ENCODE results near the gene PRTN3.

The PRTN3 gene

DNA sequence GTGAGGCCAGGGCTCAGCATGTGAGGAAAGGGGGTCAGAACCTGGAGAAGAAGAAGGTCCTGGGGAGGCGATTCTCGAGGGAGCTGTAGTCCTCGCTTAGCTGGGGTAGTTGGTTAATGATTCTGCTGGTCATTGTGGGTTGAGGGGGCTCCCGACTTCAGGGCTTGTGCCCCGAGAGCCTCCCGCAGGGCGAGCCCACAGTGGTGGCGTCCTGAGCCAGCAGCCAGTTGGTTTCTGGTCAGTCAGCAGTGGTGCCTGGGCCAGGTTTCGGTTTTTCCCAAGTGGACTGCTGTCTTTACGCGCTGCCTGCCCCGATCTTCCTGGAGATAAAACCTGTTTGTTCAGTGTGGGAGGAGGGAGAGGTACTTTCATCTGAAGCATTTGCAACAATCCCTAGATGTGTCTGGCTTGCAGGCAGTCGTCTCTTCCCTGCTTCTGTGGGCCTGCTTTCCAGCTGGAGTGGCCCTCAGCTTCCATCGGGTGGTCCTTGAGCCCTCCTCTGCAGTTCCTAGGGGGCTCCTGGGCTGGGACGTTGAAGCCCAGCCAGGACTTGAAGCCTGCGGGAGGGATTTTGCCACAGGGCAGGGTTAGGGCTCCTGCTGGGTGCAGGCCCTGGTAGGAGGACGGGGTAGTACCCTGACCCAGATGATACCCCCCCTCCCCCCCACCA is 40.3 kb upstream of the PRTN3 start:
- Mint-ChIP-seq H3K27ac (peak overlapping the region; percentile 65), H3K9me3 (no peaks in the 10 kb centered on the region), H3K36me3 (ENCODE audit: low read depth) (peaks cover 27% of the 10 kb centered on the region), H3K4me1 (ENCODE audit: low read depth) (peaks cover 31% of the 10 kb centered on the region), H3K4me3 (peak overlapping the region; percentile 81), H3K27me3 (ENCODE audit: low read depth) (peaks cover 3% of the 10 kb centered on the region)

- Mint-ChIP-seq H3K4me3 (peak overlapping the region; percentile 57), H3K9me3 (no peaks in the 10 kb centered on the region)
These were observed 39.6 kb upstream of the PRTN3 start for GRCh38 chr19:801030-801860.

DNA sequence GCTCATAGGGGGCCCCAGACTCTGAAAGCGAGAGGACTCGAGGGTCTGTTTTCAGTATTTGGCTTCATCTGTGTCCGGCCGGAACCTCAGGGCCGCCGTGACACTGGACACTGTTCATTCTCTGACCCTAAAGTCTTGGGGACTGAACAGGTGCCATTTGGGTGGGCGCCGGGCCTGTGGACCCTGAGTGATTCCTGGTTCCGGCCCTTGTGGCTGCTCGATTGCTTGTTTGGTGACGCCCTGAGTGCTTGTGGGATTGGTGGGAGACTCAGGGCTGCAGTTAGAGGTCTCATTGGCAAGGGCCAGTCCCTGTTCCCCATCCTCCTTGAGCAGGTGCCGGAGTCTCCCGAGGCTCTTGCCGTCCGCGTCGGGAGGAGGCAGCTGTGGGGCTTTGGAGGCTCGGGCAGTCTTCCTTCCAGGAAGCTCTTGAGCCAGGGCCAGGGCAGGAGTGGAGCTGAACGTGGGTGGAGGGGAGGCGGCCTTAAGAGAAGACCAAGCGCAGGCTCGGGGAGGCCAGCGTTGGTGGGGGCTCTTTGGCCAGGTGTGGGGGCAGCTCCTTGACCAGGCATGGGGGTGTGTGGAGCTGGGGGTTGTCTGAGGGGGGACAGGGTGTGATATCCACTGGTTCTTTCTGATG is 38.8 kb upstream of the PRTN3 start:
- peaks cover 27% of the 10 kb centered on the region for H3K36me3 Mint-ChIP-seq (ENCODE audit: low read depth)
- H3K27ac Mint-ChIP-seq: no peak overlapping the region

More at GRCh38 chr19:801030-801860, 39.6 kb upstream of the PRTN3 start:
- Mint-ChIP-seq H3K27ac (no peak overlapping the region), H3K4me1 (ENCODE audit: low read depth) (peaks cover 31% of the 10 kb centered on the region), H3K36me3 (ENCODE audit: low read depth) (peaks cover 27% of the 10 kb centered on the region), H3K27me3 (ENCODE audit: low read depth) (peaks cover 3% of the 10 kb centered on the region)

GRCh38 chr19:802498-803098 is 38.2 kb upstream of the PRTN3 start:
- Mint-ChIP-seq H3K4me1 (ENCODE audit: low read depth) (peaks cover 31% of the 10 kb centered on the region), H3K36me3 (ENCODE audit: low read depth) (peaks cover 32% of the 10 kb centered on the region), H3K4me3 (no peak overlapping the region), H3K9me3 (no peaks in the 10 kb centered on the region), H3K27ac (no peak overlapping the region), H3K27me3 (ENCODE audit: low read depth) (no peaks in the 10 kb centered on the region)

More for the DNA sequence above, 38.8 kb upstream of the PRTN3 start:
- H3K9me3 Mint-ChIP-seq: no peaks in the 10 kb centered on the region
- no peak overlapping the region for H3K4me3 Mint-ChIP-seq
- H3K4me1 Mint-ChIP-seq (ENCODE audit: low read depth): peaks cover 28% of the 10 kb centered on the region
- peaks cover under 1% of the 10 kb centered on the region for H3K27me3 Mint-ChIP-seq (ENCODE audit: low read depth)

GRCh38 chr19:803099-803561 is 37.7 kb upstream of the PRTN3 start:
- Mint-ChIP-seq H3K4me3 (no peak overlapping the region), H3K9me3 (no peaks in the 10 kb centered on the region), H3K27me3 (ENCODE audit: low read depth) (no peaks in the 10 kb centered on the region), H3K36me3 (ENCODE audit: low read depth) (peaks cover 35% of the 10 kb centered on the region), H3K4me1 (ENCODE audit: low read depth) (peaks cover 34% of the 10 kb centered on the region), H3K27ac (no peak overlapping the region)

GRCh38 chr19:803686-804418 is 36.9 kb upstream of the PRTN3 start:
- no peak overlapping the region for H3K4me3 Mint-ChIP-seq
- no peak overlapping the region for H3K27ac Mint-ChIP-seq
- peaks cover 34% of the 10 kb centered on the region for H3K36me3 Mint-ChIP-seq (ENCODE audit: low read depth)
- no peaks in the 10 kb centered on the region for H3K27me3 Mint-ChIP-seq (ENCODE audit: low read depth)
- H3K9me3 Mint-ChIP-seq: no peaks in the 10 kb centered on the region
- H3K4me1 Mint-ChIP-seq (ENCODE audit: low read depth): peaks cover 34% of the 10 kb centered on the region

DNA sequence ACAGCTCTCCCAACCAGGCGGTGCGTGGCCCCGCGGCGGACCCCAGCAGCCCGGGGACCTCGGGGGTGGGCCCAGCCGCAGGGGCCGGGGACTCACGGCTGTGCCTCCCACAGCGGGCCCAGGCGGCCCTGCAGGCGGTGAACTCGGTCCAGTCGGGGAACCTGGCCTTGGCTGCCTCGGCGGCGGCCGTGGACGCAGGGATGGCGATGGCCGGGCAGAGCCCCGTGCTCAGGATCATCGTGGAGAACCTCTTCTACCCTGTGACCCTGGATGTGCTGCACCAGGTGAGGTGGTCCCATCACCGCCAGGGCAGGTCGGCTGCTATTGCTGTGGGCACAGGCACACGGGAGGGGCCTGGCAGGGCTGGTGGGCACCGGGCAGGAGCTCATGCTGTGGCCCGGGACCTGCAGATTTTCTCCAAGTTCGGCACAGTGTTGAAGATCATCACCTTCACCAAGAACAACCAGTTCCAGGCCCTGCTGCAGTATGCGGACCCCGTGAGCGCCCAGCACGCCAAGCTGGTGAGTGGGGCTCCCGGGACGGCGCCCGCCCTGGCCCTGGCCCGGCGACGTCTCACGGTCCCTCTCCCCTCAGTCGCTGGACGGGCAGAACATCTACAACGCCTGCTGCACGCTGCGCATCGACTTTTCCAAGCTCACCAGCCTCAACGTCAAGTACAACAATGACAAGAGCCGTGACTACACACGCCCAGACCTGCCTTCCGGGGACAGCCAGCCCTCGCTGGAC is 36.2 kb upstream of the PRTN3 start:
- H3K27me3 Mint-ChIP-seq (ENCODE audit: low read depth): no peaks in the 10 kb centered on the region
- H3K27ac Mint-ChIP-seq: no peak overlapping the region
- H3K36me3 Mint-ChIP-seq (ENCODE audit: low read depth): peaks cover 30% of the 10 kb centered on the region
- H3K9me3 Mint-ChIP-seq: no peaks in the 10 kb centered on the region
- H3K4me1 Mint-ChIP-seq (ENCODE audit: low read depth): peaks cover 27% of the 10 kb centered on the region
- no peak overlapping the region for H3K4me3 Mint-ChIP-seq

DNA sequence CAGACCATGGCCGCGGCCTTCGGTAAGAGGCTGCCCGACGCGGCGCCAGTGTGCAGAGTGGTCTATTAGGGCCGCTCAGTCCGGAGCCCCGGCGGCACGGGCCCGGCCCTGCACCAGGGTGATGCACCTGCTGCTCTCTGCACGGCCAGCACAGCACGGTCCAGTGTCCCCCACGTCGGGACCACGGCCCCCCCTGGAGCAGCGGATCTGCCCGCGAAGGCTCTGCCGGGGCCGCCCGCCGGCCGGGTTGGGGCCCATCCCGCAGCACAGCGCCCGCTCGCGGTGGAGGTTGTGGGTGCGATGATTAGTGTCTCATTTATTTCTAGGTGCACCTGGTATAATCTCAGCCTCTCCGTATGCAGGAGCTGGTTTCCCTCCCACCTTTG is 35.6 kb upstream of the PRTN3 start:
- no peak overlapping the region for H3K4me3 Mint-ChIP-seq
- H3K9me3 Mint-ChIP-seq: no peaks in the 10 kb centered on the region
- no peaks in the 10 kb centered on the region for H3K27me3 Mint-ChIP-seq (ENCODE audit: low read depth)
- peaks cover 21% of the 10 kb centered on the region for H3K4me1 Mint-ChIP-seq (ENCODE audit: low read depth)
- peaks cover 28% of the 10 kb centered on the region for H3K36me3 Mint-ChIP-seq (ENCODE audit: low read depth)
- no peak overlapping the region for H3K27ac Mint-ChIP-seq

DNA sequence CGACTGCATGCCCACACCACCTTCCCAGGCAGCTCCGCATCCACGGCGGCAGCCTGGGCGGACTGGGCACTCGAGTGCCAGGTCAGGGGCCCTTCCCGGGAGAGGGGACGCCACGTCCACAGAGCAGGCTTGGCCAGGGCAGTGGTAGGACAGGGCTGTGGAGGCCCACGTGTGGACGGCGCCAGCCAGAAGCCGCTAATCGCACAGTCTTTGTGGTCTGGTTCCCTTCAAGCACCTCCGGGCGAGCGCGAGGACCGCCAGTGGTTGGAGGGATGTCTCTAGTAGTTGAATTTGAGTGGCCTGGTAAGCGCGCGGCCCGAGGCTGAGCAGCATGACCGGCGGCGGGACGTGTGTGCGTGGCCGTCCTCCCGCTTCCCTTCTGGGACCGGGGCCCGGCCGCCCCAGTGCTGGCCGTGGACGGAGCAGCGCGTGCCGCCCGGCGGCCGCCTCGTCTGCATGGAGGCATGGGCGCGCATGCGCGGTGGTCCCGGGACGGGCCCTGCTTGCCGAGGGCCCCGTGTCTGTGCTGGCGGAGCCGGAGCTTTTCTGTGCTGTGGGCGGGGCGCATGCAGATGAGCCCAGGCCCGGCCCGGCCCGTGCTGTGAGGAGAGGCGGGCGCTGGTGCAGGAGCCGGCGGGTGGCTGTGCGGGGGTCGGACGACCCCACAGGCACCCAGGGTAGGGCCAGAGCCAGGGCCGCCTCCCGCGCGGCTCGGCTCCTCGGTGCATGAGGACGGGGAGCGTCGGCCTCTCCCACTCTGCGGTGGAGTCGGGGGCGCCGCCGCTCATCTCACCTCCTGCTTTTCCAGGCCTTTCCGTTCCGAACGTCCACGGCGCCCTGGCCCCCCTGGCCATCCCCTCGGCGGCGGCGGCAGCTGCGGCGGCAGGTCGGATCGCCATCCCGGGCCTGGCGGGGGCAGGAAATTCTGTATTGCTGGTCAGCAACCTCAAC is 34.9 kb upstream of the PRTN3 start:
- no peak overlapping the region for H3K4me3 Mint-ChIP-seq
- peaks cover 27% of the 10 kb centered on the region for H3K36me3 Mint-ChIP-seq (ENCODE audit: low read depth)
- H3K27me3 Mint-ChIP-seq (ENCODE audit: low read depth): no peaks in the 10 kb centered on the region
- peaks cover 16% of the 10 kb centered on the region for H3K4me1 Mint-ChIP-seq (ENCODE audit: low read depth)
- no peaks in the 10 kb centered on the region for H3K9me3 Mint-ChIP-seq
- no peak overlapping the region for H3K27ac Mint-ChIP-seq

DNA sequence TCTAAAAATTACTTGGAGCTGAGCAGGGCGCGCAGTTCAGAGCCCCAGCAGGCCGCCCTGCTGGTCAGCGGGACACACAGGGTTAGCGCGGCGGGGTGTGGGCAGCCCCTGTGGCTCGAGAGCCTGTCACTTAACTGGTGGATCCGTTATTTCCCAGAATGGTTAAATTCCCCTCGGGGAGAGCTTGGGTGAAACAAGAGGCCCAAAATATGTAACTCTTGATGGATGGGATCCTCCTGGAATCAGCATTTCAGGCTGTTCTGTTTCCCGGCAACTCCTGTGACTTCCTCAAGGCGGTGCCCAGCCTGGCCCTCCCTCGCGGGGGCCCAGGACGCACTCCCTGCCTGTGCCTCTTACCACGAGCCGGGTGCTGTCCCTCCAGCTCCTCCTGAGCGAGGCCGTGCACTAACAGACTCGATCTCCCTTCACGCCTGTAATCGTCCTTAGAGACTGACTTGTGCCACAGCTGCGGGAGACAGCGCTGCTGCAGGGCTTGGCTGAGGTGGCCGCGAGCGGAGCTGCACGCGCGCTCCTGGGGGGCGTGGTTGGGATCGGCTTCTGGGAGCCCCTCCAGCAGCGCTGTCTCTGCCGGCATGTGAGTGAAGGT is 33.9 kb upstream of the PRTN3 start:
- Mint-ChIP-seq H3K4me3 (no peak overlapping the region), H3K27me3 (ENCODE audit: low read depth) (no peaks in the 10 kb centered on the region), H3K36me3 (ENCODE audit: low read depth) (peaks cover 29% of the 10 kb centered on the region), H3K9me3 (no peaks in the 10 kb centered on the region), H3K27ac (no peak overlapping the region), H3K4me1 (ENCODE audit: low read depth) (peaks cover 8% of the 10 kb centered on the region)

GRCh38 chr19:807627-808422 is 33.0 kb upstream of the PRTN3 start:
- H3K4me3 Mint-ChIP-seq: no peak overlapping the region
- H3K27me3 Mint-ChIP-seq (ENCODE audit: low read depth): no peaks in the 10 kb centered on the region
- no peak overlapping the region for H3K27ac Mint-ChIP-seq
- no peaks in the 10 kb centered on the region for H3K9me3 Mint-ChIP-seq
- peaks cover 6% of the 10 kb centered on the region for H3K4me1 Mint-ChIP-seq (ENCODE audit: low read depth)
- peaks cover 26% of the 10 kb centered on the region for H3K36me3 Mint-ChIP-seq (ENCODE audit: low read depth)

- no peaks in the 10 kb centered on the region for H3K27me3 Mint-ChIP-seq (ENCODE audit: low read depth)
- peaks cover 24% of the 10 kb centered on the region for H3K36me3 Mint-ChIP-seq (ENCODE audit: low read depth)
- no peaks in the 10 kb centered on the region for H3K9me3 Mint-ChIP-seq
- H3K4me3 Mint-ChIP-seq: no peak overlapping the region
- H3K27ac Mint-ChIP-seq: no peak overlapping the region
- peaks cover 6% of the 10 kb centered on the region for H3K4me1 Mint-ChIP-seq (ENCODE audit: low read depth)
These were observed 32.4 kb upstream of the PRTN3 start for GRCh38 chr19:808423-808775.
